ENCODE data around the gene ROBO1. TPM values are rescaled to one million over a fixed set of nuclear protein-coding genes. Genes with fewer than 3 reads are reported as not detected.

The ROBO1 gene
- total and polyA plus RNA-seq, 4 donors = 1.0 to 30.3 (median 3.9) TPM

GRCh38 chr3:78689378-78689777 lies 1078.4 kb downstream of the ROBO1 start:
- 82% methylated on average over 6 of the region's 6 CpGs for WGBS
- Histone ChIP-seq H3K36me3 (ENCODE audit: control insufficient read depth in 4 of 4, insufficient read depth in 3 of 4, low read depth in 1 of 4, low read length in 3 of 4) (no peaks in the 10 kb centered on the region), H3K9me3 (ENCODE audit: control insufficient read depth in 4 of 4, low read length in 3 of 4) (no peaks in the 10 kb centered on the region), H3K27me3 (ENCODE audit: control insufficient read depth in 4 of 4, insufficient read depth in 4 of 4, low read length in 3 of 4) (no peaks in the 10 kb centered on the region), H3K4me3 (ENCODE audit: low read depth in 1 of 3, low read length in 3 of 3) (no peak overlapping the region), H3K9ac (ENCODE audit: low read depth in 1 of 2, low read length in 2 of 2) (no peak overlapping the region), H3K4me1 (ENCODE audit: control insufficient read depth in 4 of 4, insufficient read depth in 4 of 4, low read length in 3 of 4) (no peaks in the 10 kb centered on the region), H3K27ac (ENCODE audit: low read depth in 1 of 2, low read length in 2 of 2) (no peak overlapping the region)
- TF ChIP-seq FOXA1 (IDR thresholded peaks at IDR 0.05) (no peak), CTCF (IDR thresholded peaks at IDR 0.05; ENCODE audit: low read depth, low read length, missing input control) (no peak), ZBTB33 (IDR thresholded peaks at IDR 0.05) (no peak), JUND (IDR thresholded peaks at IDR 0.05) (no peak), FOXA2 (IDR thresholded peaks at IDR 0.05) (no peak), NR2F2 (IDR thresholded peaks at IDR 0.05) (no peak), REST (IDR thresholded peaks at IDR 0.05) (no peak), ATF3 (IDR thresholded peaks at IDR 0.05) (no peak), SP1 (IDR thresholded peaks at IDR 0.05) (no peak), MAX (IDR thresholded peaks at IDR 0.05) (no peak), YY1 (IDR thresholded peaks at IDR 0.05) (no peak), HNF4G (IDR thresholded peaks at IDR 0.05) (no peak), RXRA (IDR thresholded peaks at IDR 0.05) (no peak), HNF4A (conservative IDR thresholded peaks at IDR 0.05) (no peak), RAD21 (IDR thresholded peaks at IDR 0.05) (no peak), TAF1 (conservative IDR thresholded peaks at IDR 0.05) (no peak), GABPA (IDR thresholded peaks at IDR 0.05 in 1 of 2, conservative IDR thresholded peaks at IDR 0.05 in 1 of 2) (no peak), EGR1 (IDR thresholded peaks at IDR 0.05; ENCODE audit: low read depth in 2 of 2) (no peak)
- no peak for DNase-seq (ENCODE audit: low spot score)
